Measurements from ENCODE around the gene SUSD1.

Gene SUSD1

DNA sequence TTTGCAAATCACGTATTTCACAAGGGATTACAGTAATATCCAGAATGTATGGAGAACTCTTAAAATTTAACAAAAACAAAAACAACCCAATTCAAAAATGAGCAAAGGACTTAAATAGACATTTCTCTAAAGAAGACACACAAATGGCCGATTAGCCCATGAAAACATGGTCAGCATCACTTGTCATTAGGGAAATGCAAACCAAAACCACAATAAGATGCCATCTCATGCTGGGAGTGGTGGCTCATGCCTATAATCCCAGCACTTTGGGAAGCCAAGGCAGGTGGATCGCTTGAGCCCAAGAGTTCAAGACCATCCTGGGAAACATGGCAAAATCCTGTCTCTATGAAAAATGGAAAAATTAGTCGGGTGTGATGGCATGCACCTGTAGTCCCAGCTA, 120.2 kb downstream of the SUSD1 start:
- H3K4me2 ChIP-seq (ENCODE audit: low read depth, low read length, poor library complexity, severe bottlenecking): no peak overlapping the region
- no peaks in the 10 kb centered on the region for H3K36me3 ChIP-seq (ENCODE audit: insufficient read depth, low read length)
- H3K27me3 ChIP-seq (ENCODE audit: insufficient read depth, low read length, poor library complexity, severe bottlenecking): no peaks in the 10 kb centered on the region
- no peaks in the 10 kb centered on the region for H4K20me1 ChIP-seq (ENCODE audit: insufficient read depth, low read length, poor library complexity, severe bottlenecking)
- H3K9me2 ChIP-seq (replicated peaks; ENCODE audit: low read depth, low read length): no peaks in the 10 kb centered on the region
- H2AFZ ChIP-seq (ENCODE audit: low read length): no peak overlapping the region
- H3K9me3 ChIP-seq (ENCODE audit: insufficient read depth, low read depth, low read length): no peaks in the 10 kb centered on the region
- no peaks in the 10 kb centered on the region for H3K79me2 ChIP-seq (ENCODE audit: insufficient read depth, low read length)
- H3K4me3 ChIP-seq (ENCODE audit: low read length, poor library complexity, severe bottlenecking): no peak overlapping the region
- H3K4me1 ChIP-seq (ENCODE audit: insufficient read depth, low read length, poor library complexity, severe bottlenecking): no peaks in the 10 kb centered on the region
- TF ChIP-seq, protein P1, sequence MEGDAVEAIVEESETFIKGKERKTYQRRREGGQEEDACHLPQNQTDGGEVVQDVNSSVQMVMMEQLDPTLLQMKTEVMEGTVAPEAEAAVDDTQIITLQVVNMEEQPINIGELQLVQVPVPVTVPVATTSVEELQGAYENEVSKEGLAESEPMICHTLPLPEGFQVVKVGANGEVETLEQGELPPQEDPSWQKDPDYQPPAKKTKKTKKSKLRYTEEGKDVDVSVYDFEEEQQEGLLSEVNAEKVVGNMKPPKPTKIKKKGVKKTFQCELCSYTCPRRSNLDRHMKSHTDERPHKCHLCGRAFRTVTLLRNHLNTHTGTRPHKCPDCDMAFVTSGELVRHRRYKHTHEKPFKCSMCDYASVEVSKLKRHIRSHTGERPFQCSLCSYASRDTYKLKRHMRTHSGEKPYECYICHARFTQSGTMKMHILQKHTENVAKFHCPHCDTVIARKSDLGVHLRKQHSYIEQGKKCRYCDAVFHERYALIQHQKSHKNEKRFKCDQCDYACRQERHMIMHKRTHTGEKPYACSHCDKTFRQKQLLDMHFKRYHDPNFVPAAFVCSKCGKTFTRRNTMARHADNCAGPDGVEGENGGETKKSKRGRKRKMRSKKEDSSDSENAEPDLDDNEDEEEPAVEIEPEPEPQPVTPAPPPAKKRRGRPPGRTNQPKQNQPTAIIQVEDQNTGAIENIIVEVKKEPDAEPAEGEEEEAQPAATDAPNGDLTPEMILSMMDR (conservative IDR thresholded peaks at IDR 0.05; ENCODE audit: low read length): no peak
- no peak for TF ChIP-seq EZH2phosphoT487 (IDR thresholded peaks at IDR 0.05; ENCODE audit: borderline replicate concordance)
- H3F3A ChIP-seq (ENCODE audit: low read depth): no peaks in the 10 kb centered on the region
- H3K9ac ChIP-seq (ENCODE audit: low read depth, low read length, poor library complexity, severe bottlenecking): no peak overlapping the region

DNA sequence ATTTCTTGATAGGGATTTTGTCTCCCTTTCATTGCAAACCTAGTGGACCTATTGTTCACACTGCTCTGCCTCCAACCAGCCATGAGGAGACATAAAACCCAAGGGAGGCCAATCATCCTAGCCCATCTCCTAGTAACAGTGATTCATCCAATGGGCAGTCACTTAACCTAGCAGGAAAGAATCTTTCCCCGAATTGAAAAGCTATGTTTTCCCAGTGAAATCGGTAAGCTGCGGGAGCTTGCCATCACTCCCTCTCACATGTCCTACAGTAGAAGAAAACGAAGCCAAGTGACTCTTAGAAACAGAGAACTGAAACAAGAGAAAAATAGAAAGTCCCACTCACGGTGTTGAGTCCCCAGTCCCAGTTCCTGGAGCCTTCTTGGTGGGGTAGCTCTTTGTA, 123.3 kb downstream of the SUSD1 start:
- H3K9me3 ChIP-seq (ENCODE audit: insufficient read depth, low read depth, low read length): peaks cover 14% of the 10 kb centered on the region; the same call in 1 of the 2 replicates
- H2AFZ ChIP-seq (ENCODE audit: low read length): no peak overlapping the region
- H3K9ac ChIP-seq (ENCODE audit: low read depth, low read length, poor library complexity, severe bottlenecking): no peak overlapping the region
- H3K4me3 ChIP-seq (ENCODE audit: low read length, poor library complexity, severe bottlenecking): no peak overlapping the region
- no peaks in the 10 kb centered on the region for H3K9me2 ChIP-seq (replicated peaks; ENCODE audit: low read depth, low read length)
- no peaks in the 10 kb centered on the region for H3K79me2 ChIP-seq (ENCODE audit: insufficient read depth, low read length)
- no peaks in the 10 kb centered on the region for H4K20me1 ChIP-seq (ENCODE audit: insufficient read depth, low read length, poor library complexity, severe bottlenecking)
- H3F3A ChIP-seq (ENCODE audit: low read depth): no peaks in the 10 kb centered on the region
- peaks cover 6% of the 10 kb centered on the region for H3K4me1 ChIP-seq (ENCODE audit: insufficient read depth, low read length, poor library complexity, severe bottlenecking)
- no peak overlapping the region for H3K4me2 ChIP-seq (ENCODE audit: low read depth, low read length, poor library complexity, severe bottlenecking)
- TF ChIP-seq EZH2phosphoT487 (IDR thresholded peaks at IDR 0.05; ENCODE audit: borderline replicate concordance): no peak
- TF ChIP-seq, protein P1 (conservative IDR thresholded peaks at IDR 0.05; ENCODE audit: low read length): no peak
- no peaks in the 10 kb centered on the region for H3K27me3 ChIP-seq (ENCODE audit: insufficient read depth, low read length, poor library complexity, severe bottlenecking)
- no peaks in the 10 kb centered on the region for H3K36me3 ChIP-seq (ENCODE audit: insufficient read depth, low read length)

DNA sequence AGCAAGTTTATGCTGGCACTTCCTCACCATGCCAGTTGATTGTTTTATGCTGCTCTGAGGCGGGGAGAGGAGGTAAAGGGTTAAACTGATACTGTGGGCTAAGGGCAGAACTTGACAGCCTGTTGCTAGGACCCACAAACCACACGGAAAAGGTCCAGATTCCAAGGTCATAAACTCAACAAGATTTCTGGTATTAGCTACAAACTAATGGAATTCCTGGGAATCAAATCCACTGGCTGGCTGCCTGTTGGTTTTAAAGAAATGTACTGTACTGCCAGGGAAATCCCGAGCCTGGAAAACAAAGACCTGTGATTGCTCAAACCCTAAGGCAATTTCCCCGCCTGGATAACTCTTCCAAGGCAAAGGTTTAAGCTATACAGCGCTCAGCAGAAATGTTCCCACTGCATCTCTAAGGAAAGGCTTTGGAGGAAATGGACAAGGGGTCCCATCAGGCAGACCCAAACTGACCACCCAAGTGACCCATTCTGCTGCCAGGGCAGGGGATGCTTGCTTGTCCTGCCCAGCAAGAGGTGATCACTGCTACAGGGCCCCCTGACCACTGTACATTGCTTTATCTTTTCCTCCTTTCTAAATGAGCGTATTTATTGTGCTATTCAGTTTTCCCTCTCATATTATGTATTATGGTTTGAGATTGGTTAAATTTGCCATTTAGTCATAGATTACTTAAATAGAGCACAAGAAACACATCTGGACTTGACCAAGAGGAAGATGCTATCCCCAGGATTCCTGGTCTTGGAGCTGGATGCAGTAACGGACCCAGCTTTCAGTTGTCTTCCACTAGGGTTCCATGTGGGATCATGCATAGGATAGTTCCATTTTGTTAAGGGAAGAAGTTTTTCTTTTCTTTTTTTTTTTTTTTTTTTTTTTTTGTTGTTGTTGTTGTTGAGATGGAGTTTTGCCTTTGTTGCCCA, 124.3 kb downstream of the SUSD1 start:
- H3K4me2 ChIP-seq (ENCODE audit: low read depth, low read length, poor library complexity, severe bottlenecking): no peak overlapping the region
- no peak overlapping the region for H3K4me3 ChIP-seq (ENCODE audit: low read length, poor library complexity, severe bottlenecking)
- peaks cover 14% of the 10 kb centered on the region; the same call in 1 of the 2 replicates for H3K9me3 ChIP-seq (ENCODE audit: insufficient read depth, low read depth, low read length)
- H3K9ac ChIP-seq (ENCODE audit: low read depth, low read length, poor library complexity, severe bottlenecking): no peak overlapping the region
- H3K4me1 ChIP-seq (ENCODE audit: insufficient read depth, low read length, poor library complexity, severe bottlenecking): peaks cover 6% of the 10 kb centered on the region
- no peaks in the 10 kb centered on the region for H3K27me3 ChIP-seq (ENCODE audit: insufficient read depth, low read length, poor library complexity, severe bottlenecking)
- no peaks in the 10 kb centered on the region for H3F3A ChIP-seq (ENCODE audit: low read depth)
- no peaks in the 10 kb centered on the region for H3K79me2 ChIP-seq (ENCODE audit: insufficient read depth, low read length)
- TF ChIP-seq, protein P1 (conservative IDR thresholded peaks at IDR 0.05; ENCODE audit: low read length): no peak
- TF ChIP-seq EZH2phosphoT487 (IDR thresholded peaks at IDR 0.05; ENCODE audit: borderline replicate concordance): no peak
- no peak overlapping the region for H2AFZ ChIP-seq (ENCODE audit: low read length)
- H3K36me3 ChIP-seq (ENCODE audit: insufficient read depth, low read length): no peaks in the 10 kb centered on the region
- no peaks in the 10 kb centered on the region for H4K20me1 ChIP-seq (ENCODE audit: insufficient read depth, low read length, poor library complexity, severe bottlenecking)
- H3K9me2 ChIP-seq (replicated peaks; ENCODE audit: low read depth, low read length): no peaks in the 10 kb centered on the region

Data from Loucy (cell line).